Body of pancreas (tissue), 4 donors: ENCODE results near the gene NSMCE1. TPM values are rescaled to one million over a fixed set of nuclear protein-coding genes. Genes with fewer than 3 reads are reported as not detected.

Experiments used
- ATAC-seq: fragments of 150-250 bp; one replicate; pipeline ENCODE4 v1.9.1; 2016
- DNase-seq, 4 donors: peaks; one replicate each; pipeline ENCODE4 v3.0.0-alpha.2; 2019
- H3K27ac ChIP-seq, 4 donors: fragments of 200-600 bp; sonication (generic); 1 replicate in 3 of 4; 2 replicates in 1 of 4; pipeline versions ENCODE4 v1.5.1 to v1.6.1; 2016 to 2019; ENCODE audit warnings: mild to moderate bottlenecking in 1 of 4, mixed read lengths in 1 of 4, moderate library complexity in 1 of 4
- H3K27me3 ChIP-seq, 2 donors: fragments of 200-600 bp; sonication (generic); one replicate each; pipeline ENCODE4 v1.6.0; 2016; ENCODE audit warnings: mild to moderate bottlenecking in 1 of 2
- H3K36me3 ChIP-seq, 2 donors: fragments of 200-600 bp; sonication (generic); replicated peaks in 1 of 2; 2 replicates each; pipeline ENCODE4 v1.5.1; 2016; ENCODE audit warnings: low read depth in 2 of 2; ENCODE audit not compliant: insufficient read depth in 1 of 2
- H3K4me1 ChIP-seq: fragments of 200-600 bp; sonication (generic); one replicate; pipeline ENCODE4 v1.6.0; 2016
- H3K4me3 ChIP-seq, 2 donors: fragments of 200-600 bp; sonication (generic); 1 replicate in 1 of 2; 2 replicates in 1 of 2; pipeline ENCODE4 v1.5.1; 2016 to 2019
- H3K9me3 ChIP-seq, 3 donors: fragments of 200-600 bp; sonication (generic); 1 replicate in 2 of 3; 2 replicates in 1 of 3; pipeline ENCODE4 v1.5.1; 2016
- CTCF ChIP-seq, 7 experiments: fragments of 450-650 bp in 4 of 7; fragments of 200-600 bp in 3 of 7; sonication (generic) in 3 of 7; IDR thresholded peaks; one replicate each; pipeline ENCODE4 v1.5.1; 2016 to 2019; ENCODE audit warnings: antibody characterized with exemption in 7 of 7
- POLR2A ChIP-seq, 3 donors: fragments of 450-650 bp; IDR thresholded peaks; one replicate each; pipeline ENCODE4 v1.6.1; 2016; ENCODE audit warnings: antibody characterized with exemption in 3 of 3, mild to moderate bottlenecking in 2 of 3
- WGBS, 2 donors: methylation state at CpG; one replicate each; pipeline ENCODE4 v1.1.5; 2017; 5-methylcytosine and 5-hydroxymethylcytosine counted together
- intact Hi-C: fragments of 100-400 bp; cut with DNase I; formaldehyde crosslinking; loops from one replicate; pipeline ENCODE4 v1.15.1; 2023
- total RNA-seq, 2 donors: library from RNA; depleted of rRNA; stranded (reverse); fragments of >200 nt; gene quantifications; one replicate each; pipeline ENCODE4 v1.1.0, GENCODE V29; 2016

NSMCE1 gene
- total RNA-seq, 2 donors from 2014 or later, result 20.1 to 29.1 TPM

GRCh38 chr16:27310576-27311447, 42.2 kb upstream of the NSMCE1 start:
- H3K36me3 ChIP-seq, result no peaks in the 10 kb centered on the region
- H3K9me3 ChIP-seq, result no peaks in the 10 kb centered on the region
- no peak overlapping the region for H3K27ac ChIP-seq
- no peak for ATAC-seq
- TF ChIP-seq POLR2A (IDR thresholded peaks at IDR 0.05), result no peak
- TF ChIP-seq CTCF (IDR thresholded peaks at IDR 0.05), result no peak
- no peak for DNase-seq
- 57 to 68% methylated on average over 16 of the region's 16 CpGs for WGBS, 2 donors
- H3K27me3 ChIP-seq, result no peaks in the 10 kb centered on the region
- H3K4me1 ChIP-seq, result peaks cover 25% of the 10 kb centered on the region
- intact Hi-C loops, result loop anchor here (10.0 kb wide), 1 partner anchor 76 kb away; no protein-coding TSS in a partner anchor
- no peak overlapping the region for H3K4me3 ChIP-seq

- DNase-seq, result no peak
- no peak for ATAC-seq
- no peaks in the 10 kb centered on the region for H3K9me3 ChIP-seq
- no peak overlapping the region for H3K4me3 ChIP-seq
- peaks cover 9% of the 10 kb centered on the region for H3K4me1 ChIP-seq
- intact Hi-C loops, result no loop called here
- no peak overlapping the region for H3K27ac ChIP-seq
- no peaks in the 10 kb centered on the region for H3K27me3 ChIP-seq
- 64 to 76% methylated on average over 1 of the region's 1 CpG for WGBS, 2 donors
- TF ChIP-seq POLR2A (IDR thresholded peaks at IDR 0.05), result no peak
- no peak for TF ChIP-seq CTCF (IDR thresholded peaks at IDR 0.05)
- H3K36me3 ChIP-seq, result no peaks in the 10 kb centered on the region
These were observed 40.2 kb upstream of the NSMCE1 start for GRCh38 chr16:27308792-27309191.

- H3K36me3 ChIP-seq, result no peaks in the 10 kb centered on the region
- no peak overlapping the region for H3K4me3 ChIP-seq
- H3K27me3 ChIP-seq, result no peaks in the 10 kb centered on the region
- H3K9me3 ChIP-seq, result no peaks in the 10 kb centered on the region
- WGBS, 2 donors, result 89 to 91% methylated on average over 9 of the region's 9 CpGs
- ATAC-seq, result no peak
- no peaks in the 10 kb centered on the region for H3K4me1 ChIP-seq
- H3K27ac ChIP-seq, result no peak overlapping the region
- TF ChIP-seq CTCF (IDR thresholded peaks at IDR 0.05) (no peak), POLR2A (IDR thresholded peaks at IDR 0.05) (no peak)
- intact Hi-C loops, result no loop called here
- no peak for DNase-seq
These were observed 37.4 kb upstream of the NSMCE1 start for GRCh38 chr16:27305839-27306442.

GRCh38 chr16:27304881-27305745, 36.5 kb upstream of the NSMCE1 start:
- intact Hi-C loops, result no loop called here
- DNase-seq (no peak), ATAC-seq (no peak)
- Histone ChIP-seq H3K27ac (peak overlapping the region in 1 of 4 donors; percentile 5), H3K9me3 (no peaks in the 10 kb centered on the region), H3K36me3 (no peaks in the 10 kb centered on the region), H3K27me3 (no peaks in the 10 kb centered on the region), H3K4me1 (no peaks in the 10 kb centered on the region), H3K4me3 (no peak overlapping the region)
- no peak for TF ChIP-seq POLR2A (IDR thresholded peaks at IDR 0.05)
- TF ChIP-seq CTCF (IDR thresholded peaks at IDR 0.05), result no peak
- WGBS, 2 donors, result 43 to 51% methylated on average over 5 of the region's 5 CpGs
